HepG2 (cell line): ENCODE data around the gene KRT34. TPM values are rescaled to one million over a fixed set of nuclear protein-coding genes. Genes with fewer than 3 reads are reported as not detected.

Source experiments
- ATAC-seq: fragments of 200-7000 bp; cut with Tn5 transposase; 3 replicates; pipeline ENCODE4 v1.9.1; 2020; ENCODE audit warnings: mild to moderate bottlenecking, moderate library complexity
- BruUV-seq: library from RNA; stranded (reverse); fragments of 400-500 nt; replicated peaks from 2 replicates; lab custom pipeline; 2021; lab: Mats Ljungman, UMichigan
- CTCF ChIA-PET: fragments of 300-600 bp; formaldehyde crosslinking; extraction: SDS; loops from one replicate; lab custom pipeline; 2021; ENCODE audit warnings: low total read pairs, inconsistent platforms, low intra/inter-chr PET ratio; lab: Yijun Ruan, JAX
- POLR2A ChIA-PET: fragments of 350-600 bp; sonication (Branson Sonifier 250); formaldehyde crosslinking; loops from one replicate; lab custom pipeline; 2020; ENCODE audit warnings: antibody characterized with exemption, inconsistent platforms; lab: Yijun Ruan, JAX
- DNase-seq: peaks from one replicate; pipeline ENCODE4 v3.0.0-alpha.2; 2015; ENCODE audit warnings: low spot score
- FAIRE-seq: peaks from 3 replicates; lab custom pipeline; 2011; peaks lifted over from hg19 to GRCh38; lab: Jason Lieb, UNC
- H2AFZ ChIP-seq: one replicate; pipeline ENCODE4 v1.6.1; 2011; ENCODE audit warnings: low read length, inconsistent platforms
- H3K27ac ChIP-seq: fragments of 300-600 bp; 3 replicates; pipeline ENCODE4 v1.8.0; 2011; ENCODE audit warnings: mixed run types, mild to moderate bottlenecking, mixed read lengths, low read length, inconsistent platforms; ENCODE audit not compliant: insufficient read depth; ENCODE audit errors: extremely low read length
- H3K27me3 ChIP-seq, 2 experiments: fragments of 200-600 bp in 1 of 2; 2 replicates in 1 of 2; 3 replicates in 1 of 2; pipeline versions ENCODE4 v1.6.0 to v1.8.0; 2011; ENCODE audit warnings: low read length in 2 of 2, mild to moderate bottlenecking in 2 of 2, moderate library complexity in 2 of 2, inconsistent platforms in 1 of 2; ENCODE audit not compliant: insufficient read depth in 2 of 2, control insufficient read depth in 1 of 2
- H3K36me3 ChIP-seq, 2 experiments: fragments of 200-600 bp in 1 of 2; replicated peaks in 1 of 2; 2 replicates in 1 of 2; 3 replicates in 1 of 2; pipeline versions ENCODE4 v1.5.1 to v1.8.0; 2011; ENCODE audit warnings: low read length in 2 of 2, inconsistent platforms in 1 of 2; ENCODE audit not compliant: insufficient read depth in 2 of 2, control insufficient read depth in 1 of 2
- H3K4me1 ChIP-seq: 2 replicates; pipeline ENCODE4 v1.5.1; 2012; ENCODE audit warnings: low read length, inconsistent platforms; ENCODE audit not compliant: insufficient read depth
- H3K4me2 ChIP-seq: 2 replicates; pipeline ENCODE4 v1.6.0; 2011; ENCODE audit warnings: low read depth, low read length, inconsistent platforms
- H3K4me3 ChIP-seq, 3 experiments: fragments of 200-600 bp in 1 of 3; sonication (generic), shearing (Covaris generic) in 1 of 3; replicated peaks in 1 of 3; 2 replicates each; pipeline ENCODE4 v1.5.1; 2011 to 2016; ENCODE audit warnings: low read length in 3 of 3, inconsistent platforms in 2 of 3, low read depth in 2 of 3, mild to moderate bottlenecking in 2 of 3, control low read depth in 1 of 3, mixed read lengths in 1 of 3; ENCODE audit not compliant: insufficient read depth in 1 of 3
- H3K79me2 ChIP-seq: one replicate; pipeline ENCODE4 v1.6.1; 2011; ENCODE audit warnings: low read length, inconsistent platforms; ENCODE audit not compliant: insufficient read depth
- H3K9ac ChIP-seq: 2 replicates; pipeline ENCODE4 v1.6.0; 2011; ENCODE audit warnings: mild to moderate bottlenecking, low read depth, low read length, inconsistent platforms; ENCODE audit not compliant: insufficient read depth
- H3K9me3 ChIP-seq: 2 replicates; pipeline ENCODE4 v1.5.1; 2012; ENCODE audit warnings: mild to moderate bottlenecking, low read length
- H4K20me1 ChIP-seq: 2 replicates; pipeline ENCODE4 v1.6.0; 2011; ENCODE audit warnings: inconsistent platforms, mild to moderate bottlenecking, low read length, moderate library complexity; ENCODE audit not compliant: insufficient read depth
- CEBPB ChIP-seq: IDR thresholded peaks from 2 replicates; pipeline ENCODE4 v1.6.1; 2011; ENCODE audit warnings: low read depth, low read length, improper control_type of control experiment, borderline replicate concordance
- CEBPG ChIP-seq: IDR thresholded peaks from 2 replicates; pipeline ENCODE4 v1.6.1; 2016
- GATAD2A ChIP-seq: IDR thresholded peaks from 2 replicates; pipeline ENCODE4 v1.6.1; 2016
- HHEX ChIP-seq: IDR thresholded peaks from 2 replicates; pipeline ENCODE4 v1.6.1; 2016; ENCODE audit warnings: control low read depth
- HNF4A ChIP-seq: sonication (generic); formaldehyde crosslinking; IDR thresholded peaks from 2 replicates; pipeline ENCODE4 v1.4.0; 2020; ENCODE audit warnings: missing genetic modification reagents
- HNF4G ChIP-seq, 2 experiments: sonication (generic) in 1 of 2; formaldehyde crosslinking in 1 of 2; IDR thresholded peaks; 2 replicates each; pipeline versions ENCODE4 v1.4.0 to v1.6.1; 2011 to 2020; ENCODE audit warnings: borderline replicate concordance in 2 of 2, low read depth in 2 of 2, mild to moderate bottlenecking in 2 of 2, low read length in 1 of 2, missing genetic modification reagents in 1 of 2, moderate library complexity in 1 of 2
- NFAT5 ChIP-seq: sonication (generic); formaldehyde crosslinking; IDR thresholded peaks from 2 replicates; pipeline ENCODE4 v1.4.0; 2020; ENCODE audit warnings: missing genetic modification reagents
- NR2C2 ChIP-seq: sonication (generic); formaldehyde crosslinking; IDR thresholded peaks from 2 replicates; pipeline ENCODE4 v1.4.0; 2020; ENCODE audit warnings: missing genetic modification reagents, mild to moderate bottlenecking, moderate library complexity, borderline replicate concordance
- RXRA ChIP-seq: sonication (generic); formaldehyde crosslinking; IDR thresholded peaks from 2 replicates; pipeline ENCODE4 v1.5.1; 2020; ENCODE audit warnings: missing genetic modification reagents
- SOX6 ChIP-seq, 2 experiments: fragments of 450-650 bp in 1 of 2; sonication (generic) in 1 of 2; formaldehyde crosslinking in 1 of 2; IDR thresholded peaks; 2 replicates each; pipeline versions ENCODE4 v1.4.0 to v1.6.1; 2017 to 2020; ENCODE audit warnings: antibody characterized with exemption in 1 of 2, mild to moderate bottlenecking in 1 of 2, missing genetic modification reagents in 1 of 2
- TEF ChIP-seq: sonication (generic); formaldehyde crosslinking; IDR thresholded peaks from 2 replicates; pipeline ENCODE4 v1.5.0; 2020; ENCODE audit warnings: missing genetic modification reagents
- TRIM24 ChIP-seq: sonication (generic); formaldehyde crosslinking; IDR thresholded peaks from 2 replicates; pipeline ENCODE4 v1.8.0; 2022; ENCODE audit warnings: mild to moderate bottlenecking, missing genetic modification reagents
- ZBTB42 ChIP-seq: sonication (generic); formaldehyde crosslinking; IDR thresholded peaks from 2 replicates; pipeline ENCODE4 v1.5.0; 2020; ENCODE audit warnings: mild to moderate bottlenecking, missing genetic modification reagents
- ZNF326 ChIP-seq: sonication (generic); formaldehyde crosslinking; IDR thresholded peaks from 2 replicates; pipeline ENCODE4 v1.4.0; 2020; ENCODE audit warnings: missing genetic modification reagents, borderline replicate concordance
- WGBS: methylation state at CpG from one replicate; pipeline ENCODE4 v1.1.6; 2017; ENCODE audit warnings: low lambda C conversion rate; 5-methylcytosine and 5-hydroxymethylcytosine counted together
- in situ Hi-C: cut with HindIII; loops from 2 replicates; pipeline ENCODE4 v1.10.0; 2017; ENCODE audit warnings: low pct_unique_long_range_greater_than_20kb; ENCODE audit not compliant: extremely low pct_ligation_motif_present
- intact Hi-C: fragments of 100-400 bp; cut with micrococcal nuclease; formaldehyde crosslinking; loops from one replicate; pipeline ENCODE4 v1.10.0; 2022; ENCODE audit not compliant: unreplicated experiment
- polyA plus RNA-seq, 8 experiments: library from polyadenylated mRNA; depleted of rRNA in 3 of 8; stranded (reverse) in 7 of 8; unstranded in 1 of 8; fragments of >200 nt; fragmentation: Illumina TruSeq in 4 of 8; extraction: Trizol in 4 of 8; gene quantifications; 2 replicates each; pipeline versions ENCODE4 v1.2.1 to v1.2.3, GENCODE V29; 2011 to 2016; ENCODE audit warnings: low read depth in 4 of 8, missing spikeins in 1 of 8, mixed read lengths in 1 of 8; ENCODE audit not compliant: insufficient read depth in 1 of 8
- total RNA-seq, 5 experiments: library from RNA; depleted of rRNA; stranded (reverse); fragments of >200 nt; fragmentation: Illumina TruSeq; extraction: Trizol; gene quantifications; 2 replicates each; pipeline ENCODE4 v1.2.3, GENCODE V29; 2016; ENCODE audit warnings: low read depth in 1 of 5

Gene KRT34
- total and polyA plus RNA-seq, 2 of the 13 experiments (the other 11 are each of a cell fraction or from before 2014, with no cell fraction given), result not detected

- POLR2A ChIA-PET, result no interaction called here
These were observed 1.6 kb upstream of the KRT34 start for GRCh38 chr17:41383690-41384089.

More at GRCh38 chr17:41383690-41384089, 1.6 kb upstream of the KRT34 start:
- Histone ChIP-seq H3K36me3 (no peaks in the 10 kb centered on the region), H3K27me3 (no peaks in the 10 kb centered on the region; a peak in 1 of 5 replicates), H3K4me1 (0 out of 2 replicates have a peak, but pooled peaks cover 4% of the 10 kb centered on the region), H3K27ac (no peak overlapping the region), H3K79me2 (no peaks in the 10 kb centered on the region), H4K20me1 (no peaks in the 10 kb centered on the region), H2AFZ (no peak overlapping the region), H3K4me3 (no peak overlapping the region), H3K9ac (no peak overlapping the region), H3K4me2 (no peak overlapping the region), H3K9me3 (peaks cover 9% of the 10 kb centered on the region)
- peak; percentile 60; the same call in 2 of the 3 replicates for ATAC-seq
- FAIRE-seq, result peak; percentile 4
- WGBS, result 2% methylated on average over 1 of the region's 1 CpG
- peak; percentile 21 for DNase-seq
- CTCF ChIA-PET, result no interaction called here
- TF ChIP-seq HNF4G (IDR thresholded peaks at IDR 0.05; ENCODE audit: borderline replicate concordance, low read depth, low read length) (peak; percentile 53; the same call in 1 of the 2 replicates), HNF4G (CRISPR knock-in tag; IDR thresholded peaks at IDR 0.05; ENCODE audit: borderline replicate concordance, low read depth) (no peak), ZBTB42 (CRISPR knock-in tag) (no peak), CEBPB (peak; percentile 97), CEBPG (peak; percentile 95), HNF4A (peak; percentile 53; the same call in 1 of the 2 replicates), HHEX (CRISPR knock-in tag) (no peak), SOX6 (IDR thresholded peaks at IDR 0.05) (no peak), SOX6 (CRISPR knock-in tag; IDR thresholded peaks at IDR 0.05) (peak; percentile 10; the same call in 1 of the 2 replicates), ZNF326 (CRISPR knock-in tag) (no peak), NR2C2 (peak; percentile 61), TRIM24 (peak; percentile 27; the same call in 1 of the 2 replicates), TEF (CRISPR knock-in tag) (peak; percentile 88; the same call in 1 of the 2 replicates), NFAT5 (CRISPR knock-in tag) (no peak), GATAD2A (CRISPR knock-in tag) (0 out of 2 replicates have a peak, but pooled peaks have one; percentile 28), RXRA (CRISPR knock-in tag) (no peak)
- BruUV-seq, result no TSS peak
- intact Hi-C loops, result no loop called here
- in situ Hi-C loops, result no loop called here
